Ishikawa (cell line): ENCODE data around the gene ANKUB1.

Experiments
- CEBPB ChIP-seq: IDR thresholded peaks from 2 replicates; pipeline ENCODE4 v1.6.1; 2012
- CREB1 ChIP-seq: IDR thresholded peaks from 2 replicates; pipeline ENCODE4 v1.6.1; 2012; ENCODE audit warnings: low read depth
- EGR1 ChIP-seq: IDR thresholded peaks from 2 replicates; pipeline ENCODE4 v1.6.1; 2012
- EP300 ChIP-seq: IDR thresholded peaks from 2 replicates; pipeline ENCODE4 v1.6.1; 2012; ENCODE audit warnings: borderline replicate concordance
- FOXM1 ChIP-seq: IDR thresholded peaks from 2 replicates; pipeline ENCODE4 v1.6.1; 2012; ENCODE audit warnings: low read depth, borderline replicate concordance
- NFIC ChIP-seq: IDR thresholded peaks from 2 replicates; pipeline ENCODE4 v1.6.1; 2012
- RAD21 ChIP-seq: IDR thresholded peaks from 2 replicates; pipeline ENCODE4 v1.6.1; 2012; ENCODE audit warnings: low read depth
- REST ChIP-seq: IDR thresholded peaks from 2 replicates; pipeline ENCODE4 v1.6.1; 2012; ENCODE audit warnings: low read depth, mild to moderate bottlenecking
- TAF1 ChIP-seq: IDR thresholded peaks from 2 replicates; pipeline ENCODE4 v1.6.1; 2012; ENCODE audit warnings: low read depth, mild to moderate bottlenecking
- TCF12 ChIP-seq: IDR thresholded peaks from 2 replicates; pipeline ENCODE4 v1.6.1; 2012; ENCODE audit warnings: low read depth
- TEAD4 ChIP-seq: IDR thresholded peaks from 2 replicates; pipeline ENCODE4 v1.6.1; 2012
- USF1 ChIP-seq: IDR thresholded peaks from 2 replicates; pipeline ENCODE4 v1.6.1; 2012
- YY1 ChIP-seq: IDR thresholded peaks from 2 replicates; pipeline ENCODE4 v1.6.1; 2012; ENCODE audit warnings: low read depth
- ZBTB7A ChIP-seq: IDR thresholded peaks from 2 replicates; pipeline ENCODE4 v1.6.1; 2012; ENCODE audit warnings: low read depth
- TF ChIP-seq, protein P1 (sequence below): IDR thresholded peaks from 2 replicates; pipeline ENCODE4 v1.6.1; 2012

Gene ANKUB1

DNA sequence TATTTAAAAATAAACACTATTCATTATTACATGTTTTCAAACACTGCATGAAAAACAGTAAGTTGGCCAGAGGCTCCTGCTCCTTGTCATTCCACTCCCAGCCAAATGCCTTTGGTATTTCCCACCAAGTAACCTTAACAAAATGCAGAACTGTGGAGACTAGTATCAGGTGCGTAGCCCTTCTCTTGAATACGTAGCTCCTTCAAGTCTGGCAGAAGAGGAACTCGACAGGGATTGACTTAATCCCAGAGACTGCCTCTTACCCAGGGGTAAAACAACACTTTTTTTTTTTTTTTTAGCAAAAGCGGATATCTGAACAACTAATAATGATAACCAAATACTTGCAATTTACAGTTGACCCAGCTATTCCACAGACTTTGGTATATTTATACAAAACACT is 40.8 kb downstream of the ANKUB1 start:
- no peak for TF ChIP-seq TEAD4
- no peak for TF ChIP-seq TCF12
- TF ChIP-seq RAD21, result no peak
- TF ChIP-seq, protein P1, sequence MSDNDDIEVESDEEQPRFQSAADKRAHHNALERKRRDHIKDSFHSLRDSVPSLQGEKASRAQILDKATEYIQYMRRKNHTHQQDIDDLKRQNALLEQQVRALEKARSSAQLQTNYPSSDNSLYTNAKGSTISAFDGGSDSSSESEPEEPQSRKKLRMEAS, result no peak
- no peak for TF ChIP-seq USF1
- TF ChIP-seq EP300, result no peak
- TF ChIP-seq FOXM1, result no peak
- TF ChIP-seq EGR1, result no peak

GRCh38 chr3:149744606-149745005 is 47.7 kb downstream of the ANKUB1 start:
- TF ChIP-seq REST (no peak), EGR1 (no peak), EP300 (no peak), RAD21 (no peak), TCF12 (no peak), ZBTB7A (no peak), CEBPB (no peak), CREB1 (no peak), NFIC (no peak), TEAD4 (no peak), FOXM1 (no peak), YY1 (no peak), USF1 (no peak), TAF1 (no peak)
- TF ChIP-seq, protein P1, result no peak

DNA sequence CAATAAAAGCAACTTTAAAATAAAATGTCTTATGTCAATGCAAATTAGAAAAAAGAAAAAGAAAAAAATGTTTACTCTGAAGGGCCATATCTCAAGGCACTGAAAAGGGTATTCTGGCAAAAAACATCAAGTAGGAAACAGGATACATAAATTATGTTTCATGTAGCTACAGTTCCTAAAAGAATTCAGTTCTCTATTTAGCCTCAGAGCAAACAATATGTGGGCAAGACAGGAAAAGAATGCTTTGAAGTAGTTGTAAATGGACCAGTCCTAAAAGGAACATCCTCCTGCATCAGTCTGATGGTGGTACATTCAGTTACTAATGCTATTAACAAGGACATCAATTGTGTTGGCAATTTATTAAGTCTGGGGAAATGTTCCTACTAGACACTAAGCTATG is 48.2 kb downstream of the ANKUB1 start:
- no peak for TF ChIP-seq FOXM1
- no peak for TF ChIP-seq RAD21
- no peak for TF ChIP-seq USF1
- TF ChIP-seq CREB1, result no peak
- TF ChIP-seq, protein P1, result no peak
- TF ChIP-seq YY1, result no peak
- TF ChIP-seq TCF12, result no peak
- no peak for TF ChIP-seq REST
- no peak for TF ChIP-seq EGR1
- TF ChIP-seq ZBTB7A, result no peak
- TF ChIP-seq TEAD4, result no peak
- no peak for TF ChIP-seq CEBPB
- TF ChIP-seq NFIC, result no peak
- no peak for TF ChIP-seq EP300
- no peak for TF ChIP-seq TAF1

GRCh38 chr3:149739396-149739795 is 53.0 kb downstream of the ANKUB1 start:
- TF ChIP-seq REST, result no peak
